ENCODE data around the gene TPP1. TPM values are rescaled to one million over a fixed set of nuclear protein-coding genes. Genes with fewer than 3 reads are reported as not detected.

The TPP1 gene
- total RNA-seq, 1 donor from 2014 or later = 59.7 TPM

DNA sequence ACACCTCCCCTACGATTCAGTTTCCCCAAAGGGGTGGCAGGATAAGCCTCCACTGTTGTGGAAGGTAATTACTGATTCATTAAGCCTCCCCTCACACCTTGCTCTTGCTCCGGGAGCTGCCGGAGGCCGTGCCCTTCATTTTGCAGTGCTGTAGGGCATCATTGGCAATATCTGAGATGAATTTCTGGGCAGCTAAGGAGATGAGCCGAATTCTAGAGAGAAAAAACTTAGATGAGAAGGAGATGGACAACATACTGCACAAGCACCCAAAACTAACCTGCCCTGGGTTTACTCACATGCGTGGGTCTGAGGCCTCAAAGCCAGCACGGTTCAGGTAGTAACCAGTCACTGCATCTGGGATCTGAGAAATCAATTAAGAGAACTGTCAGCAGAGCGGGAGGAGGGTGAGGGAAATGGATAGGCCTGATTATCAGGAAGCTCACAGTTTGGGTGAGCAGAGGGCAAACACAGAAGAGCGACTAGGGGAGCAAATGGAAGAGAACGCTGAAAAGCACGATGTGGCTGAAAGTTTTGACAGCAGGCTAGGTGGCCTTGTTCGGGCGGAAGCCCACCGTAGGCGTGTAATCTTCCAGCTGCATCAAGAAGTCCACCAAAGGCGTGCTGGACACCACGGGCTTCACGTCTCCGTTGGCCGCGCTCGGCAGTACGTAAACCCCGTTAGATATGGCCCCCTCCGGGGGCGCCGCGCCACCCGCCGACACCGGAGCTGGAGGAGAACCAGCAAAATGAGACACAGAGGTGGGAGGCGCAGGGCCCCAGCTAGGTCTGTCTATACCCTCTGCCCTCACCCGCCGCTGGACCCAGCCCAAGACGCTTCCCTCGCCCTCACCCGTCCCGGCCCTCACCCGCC, 7.9 kb downstream of the TPP1 start:
- DNase-seq (ENCODE audit: low spot score) = peak; percentile 29

DNA sequence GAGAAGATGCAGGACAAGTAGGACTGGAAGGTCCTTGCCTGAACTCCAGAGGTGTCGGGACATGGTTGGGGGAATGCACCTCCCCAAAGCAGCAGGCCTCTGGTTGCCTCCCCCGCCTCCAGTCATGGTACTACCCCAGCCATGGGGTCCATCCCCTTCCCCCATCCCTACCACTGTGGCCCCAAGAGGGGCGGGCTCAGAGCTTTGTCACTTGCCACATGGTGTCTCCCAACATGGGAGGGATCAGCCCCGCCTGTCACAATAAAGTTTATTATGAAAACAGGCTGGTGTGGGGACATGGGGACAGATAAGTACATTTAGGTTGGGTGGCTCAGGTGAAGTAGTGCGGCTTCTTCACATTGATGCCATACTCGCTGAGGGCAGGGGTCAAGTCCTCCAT, 8.6 kb downstream of the TPP1 start:
- no peak for DNase-seq (ENCODE audit: low spot score)

DNA sequence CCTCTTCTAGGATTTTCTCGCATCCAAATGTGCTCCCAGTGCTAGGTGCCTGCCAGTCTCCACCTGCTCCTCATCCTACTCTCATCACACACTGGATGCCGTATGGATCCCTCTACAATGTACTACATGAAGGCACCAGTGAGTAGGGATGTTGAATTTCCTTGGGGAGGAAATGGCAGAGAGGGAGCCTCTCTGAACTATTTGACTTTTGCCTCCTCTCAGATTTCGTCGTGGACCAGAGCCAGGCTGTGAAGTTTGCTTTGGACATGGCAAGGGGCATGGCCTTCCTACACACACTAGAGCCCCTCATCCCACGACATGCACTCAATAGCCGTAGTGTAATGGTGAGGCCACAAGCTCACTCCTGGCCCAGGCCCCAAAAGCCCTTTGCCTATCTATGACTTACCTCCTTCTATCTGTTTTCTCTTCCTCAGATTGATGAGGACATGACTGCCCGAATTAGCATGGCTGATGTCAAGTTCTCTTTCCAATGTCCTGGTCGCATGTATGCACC, 9.7 kb downstream of the TPP1 start:
- no peak for DNase-seq (ENCODE audit: low spot score)

DNA sequence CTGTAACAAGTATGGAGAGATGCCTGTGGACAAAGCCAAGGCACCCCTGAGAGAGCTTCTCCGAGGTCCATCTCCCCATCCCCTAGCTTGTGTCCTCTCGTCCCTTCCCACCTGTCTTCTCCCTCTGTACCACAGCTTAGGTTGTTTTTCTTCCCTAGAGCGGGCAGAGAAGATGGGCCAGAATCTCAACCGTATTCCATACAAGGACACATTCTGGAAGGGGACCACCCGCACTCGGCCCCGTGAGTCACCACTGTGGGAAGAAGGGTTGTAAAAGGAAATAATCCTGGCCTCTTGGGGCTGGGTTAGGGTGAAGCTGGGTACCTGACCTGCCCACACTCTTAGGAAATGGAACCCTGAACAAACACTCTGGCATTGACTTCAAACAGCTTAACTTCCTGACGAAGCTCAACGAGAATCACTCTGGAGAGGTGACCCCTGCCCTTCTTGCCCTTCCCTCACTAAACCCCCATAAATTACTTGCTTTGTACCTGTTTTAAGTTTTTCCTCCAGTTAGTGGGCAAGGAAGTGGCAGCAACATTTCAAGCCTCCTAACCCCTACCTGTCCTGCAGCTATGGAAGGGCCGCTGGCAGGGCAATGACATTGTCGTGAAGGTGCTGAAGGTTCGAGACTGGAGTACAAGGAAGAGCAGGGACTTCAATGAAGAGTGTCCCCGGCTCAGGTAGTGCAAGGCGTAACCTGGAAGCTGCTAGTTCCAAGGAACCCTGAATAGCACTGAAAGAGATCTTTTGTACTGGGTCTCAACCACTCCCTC, 10.3 kb downstream of the TPP1 start:
- no peak for DNase-seq (ENCODE audit: low spot score)

DNA sequence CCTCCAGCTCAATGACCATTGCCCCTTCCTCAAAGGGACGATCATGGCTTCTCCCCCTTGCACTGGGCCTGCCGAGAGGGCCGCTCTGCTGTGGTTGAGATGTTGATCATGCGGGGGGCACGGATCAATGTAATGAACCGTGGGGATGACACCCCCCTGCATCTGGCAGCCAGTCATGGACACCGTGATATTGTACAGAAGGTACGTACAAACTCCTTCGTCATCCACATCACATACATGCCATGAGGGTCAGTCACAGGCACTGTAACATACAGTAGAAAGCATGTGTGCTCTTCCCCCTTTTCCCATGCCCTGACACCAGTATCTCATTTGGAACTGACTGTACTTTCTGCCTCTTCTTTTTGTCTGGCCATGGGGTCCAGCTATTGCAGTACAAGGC, 11.2 kb downstream of the TPP1 start:
- no peak for DNase-seq (ENCODE audit: low spot score)

DNA sequence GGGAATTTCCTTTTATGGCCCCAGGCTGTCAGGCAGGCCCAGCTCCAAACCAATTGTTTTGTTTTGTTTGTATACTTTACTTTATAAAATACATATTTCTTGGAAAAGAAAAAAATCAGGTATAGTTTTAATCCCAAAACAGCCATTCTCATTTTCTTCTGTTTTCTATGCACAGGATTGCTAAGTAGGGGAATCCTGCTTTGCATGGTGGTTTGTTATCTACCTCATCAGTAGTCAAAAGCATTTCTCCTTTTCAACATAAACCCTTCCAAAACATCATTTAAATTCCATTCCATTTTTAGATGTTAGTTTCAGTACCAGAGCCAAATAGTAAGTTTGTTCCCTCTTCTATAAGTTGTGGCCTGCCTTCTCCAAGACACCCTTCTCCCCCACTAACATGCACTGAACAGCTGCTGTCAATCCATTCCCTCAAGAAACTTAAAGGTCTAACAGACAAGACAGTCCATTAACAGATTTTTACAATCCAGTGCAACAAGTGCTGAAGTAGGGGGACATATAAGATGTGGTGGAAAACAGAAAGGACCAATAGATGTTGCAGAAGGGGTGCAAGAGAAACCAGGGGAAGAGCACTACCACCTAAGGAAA, 11.9 kb downstream of the TPP1 start:
- no peak for DNase-seq (ENCODE audit: low spot score)

DNA sequence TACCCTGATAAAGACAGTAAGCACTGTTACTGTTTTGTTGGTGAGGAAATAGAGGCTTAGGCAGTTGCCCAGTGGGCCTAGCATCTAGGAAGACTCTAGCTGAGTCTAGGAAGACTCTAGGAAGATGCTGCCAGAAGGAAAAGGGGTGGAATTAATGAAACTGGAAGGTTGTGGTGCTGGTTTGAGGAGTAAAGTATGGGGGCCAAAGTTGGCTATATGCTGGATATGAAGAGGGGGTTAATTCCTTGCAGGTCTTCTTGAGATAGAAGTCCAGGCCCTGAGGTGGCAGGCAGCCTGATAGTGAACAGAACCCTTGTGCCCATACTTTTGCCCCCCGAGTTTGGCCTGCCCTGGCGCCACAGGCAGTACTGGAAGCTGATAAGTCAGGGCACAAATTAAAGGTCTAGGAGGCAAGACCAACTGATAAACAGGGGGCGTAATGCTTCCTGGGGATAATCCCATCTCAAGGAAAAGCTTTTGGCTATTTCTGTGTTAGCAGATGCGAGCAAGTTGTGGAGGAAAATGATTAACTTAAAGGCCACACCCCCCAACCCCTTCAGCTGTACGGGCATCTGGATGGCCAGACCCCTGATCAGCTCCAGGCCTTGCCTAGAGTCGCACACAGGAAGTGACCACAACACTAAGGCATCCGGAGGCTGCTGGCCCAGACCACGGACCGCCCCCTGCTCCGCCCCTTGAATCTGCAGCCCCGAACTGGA, 12.6 kb downstream of the TPP1 start:
- peak; percentile 98 for DNase-seq (ENCODE audit: low spot score)

DNA sequence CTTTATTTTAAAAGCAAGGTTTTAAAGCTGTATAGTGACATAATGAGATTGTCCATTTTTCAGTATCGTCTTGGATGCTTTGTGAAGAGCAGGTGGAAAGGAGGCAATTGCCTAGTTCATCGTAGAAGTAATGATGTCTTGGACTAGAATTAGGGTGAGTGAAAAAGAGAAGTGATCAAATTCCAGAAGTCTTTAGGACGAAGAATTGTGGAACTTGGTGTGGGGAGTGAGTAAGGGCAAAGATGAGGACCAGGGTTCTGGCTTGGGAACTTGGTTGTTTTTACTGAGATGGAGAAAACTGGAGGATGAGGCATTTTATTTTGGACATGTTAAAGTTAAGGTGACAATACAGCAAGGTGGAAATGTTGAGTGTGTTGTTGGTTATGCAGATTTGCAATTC, 14.4 kb downstream of the TPP1 start:
- no peak for DNase-seq (ENCODE audit: low spot score)

DNA sequence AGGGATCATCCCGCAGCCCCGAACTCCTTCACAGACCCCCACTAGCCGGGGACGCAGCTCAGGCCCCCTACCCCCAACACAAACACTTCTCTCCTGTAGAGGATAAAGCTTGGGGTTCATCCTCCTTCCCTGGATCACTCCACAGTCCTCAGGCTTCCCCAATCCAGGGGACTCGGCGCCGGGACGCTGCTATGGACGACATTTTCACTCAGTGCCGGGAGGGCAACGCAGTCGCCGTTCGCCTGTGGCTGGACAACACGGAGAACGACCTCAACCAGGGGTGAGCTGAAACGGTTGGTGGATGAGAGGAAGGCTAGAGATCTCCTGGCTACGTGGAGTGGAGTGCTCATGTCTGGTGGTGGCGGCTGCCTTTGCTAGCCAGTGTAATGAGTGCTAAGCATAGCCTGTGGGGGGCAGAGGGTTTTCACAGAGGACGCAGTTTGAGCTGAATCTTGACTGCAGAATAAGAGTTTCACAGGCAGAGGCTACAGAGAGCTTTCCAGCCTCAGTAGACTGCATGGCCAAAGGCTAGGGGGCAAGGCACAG, 15.1 kb downstream of the TPP1 start:
- DNase-seq (ENCODE audit: low spot score) = peak; percentile 73

DNA sequence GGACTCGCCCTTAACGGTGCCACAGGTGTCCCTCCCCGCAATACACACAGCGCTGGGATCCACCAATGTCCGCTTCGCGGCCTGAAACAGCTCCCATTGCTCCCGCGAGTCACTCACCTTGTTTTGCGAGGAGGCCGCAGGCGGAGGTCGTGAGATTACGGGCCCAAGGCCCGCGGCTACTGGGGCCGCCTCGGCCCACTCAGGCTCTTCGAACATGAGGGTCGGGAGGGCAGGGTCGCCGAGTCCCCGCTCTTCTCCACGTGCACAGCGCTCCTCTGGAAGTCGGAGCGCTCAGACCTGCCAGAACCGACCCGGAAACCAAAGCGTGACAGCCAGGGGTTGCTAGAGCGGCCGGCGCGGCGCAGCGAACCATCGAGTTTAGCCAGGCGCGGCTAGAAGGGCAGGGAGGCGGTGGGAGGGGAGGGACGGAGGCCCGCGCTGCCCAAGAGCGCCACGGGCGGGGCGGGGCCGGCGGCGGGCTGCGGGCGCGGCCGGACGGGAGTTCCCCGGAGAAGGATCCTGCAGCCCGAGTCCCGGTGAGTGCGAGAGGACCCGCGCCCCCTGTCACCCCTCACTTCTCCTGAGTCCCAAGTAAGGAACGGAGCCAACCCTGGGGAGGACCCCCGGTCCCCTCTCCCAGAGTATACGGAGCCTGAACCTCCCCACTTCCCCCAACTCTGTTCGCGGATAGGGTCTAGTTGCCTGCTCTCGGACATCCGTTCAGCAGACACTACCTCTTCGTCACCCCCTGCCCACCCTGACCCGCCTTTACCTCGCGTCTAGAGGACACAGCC, 15.7 kb downstream of the TPP1 start, which contains the start of the genes ILK and RRP8:
TSS of gene ILK (plus strand) at position 488 of the 794 bp plus-strand sequence. CDS start 498 bp downstream, outside the sequence.
TSS of gene RRP8 (minus strand) at position 330 of the 794 bp plus-strand sequence. CDS start at position 216, 114 bp downstream.
- DNase-seq (ENCODE audit: low spot score) = peak; percentile 95

DNA sequence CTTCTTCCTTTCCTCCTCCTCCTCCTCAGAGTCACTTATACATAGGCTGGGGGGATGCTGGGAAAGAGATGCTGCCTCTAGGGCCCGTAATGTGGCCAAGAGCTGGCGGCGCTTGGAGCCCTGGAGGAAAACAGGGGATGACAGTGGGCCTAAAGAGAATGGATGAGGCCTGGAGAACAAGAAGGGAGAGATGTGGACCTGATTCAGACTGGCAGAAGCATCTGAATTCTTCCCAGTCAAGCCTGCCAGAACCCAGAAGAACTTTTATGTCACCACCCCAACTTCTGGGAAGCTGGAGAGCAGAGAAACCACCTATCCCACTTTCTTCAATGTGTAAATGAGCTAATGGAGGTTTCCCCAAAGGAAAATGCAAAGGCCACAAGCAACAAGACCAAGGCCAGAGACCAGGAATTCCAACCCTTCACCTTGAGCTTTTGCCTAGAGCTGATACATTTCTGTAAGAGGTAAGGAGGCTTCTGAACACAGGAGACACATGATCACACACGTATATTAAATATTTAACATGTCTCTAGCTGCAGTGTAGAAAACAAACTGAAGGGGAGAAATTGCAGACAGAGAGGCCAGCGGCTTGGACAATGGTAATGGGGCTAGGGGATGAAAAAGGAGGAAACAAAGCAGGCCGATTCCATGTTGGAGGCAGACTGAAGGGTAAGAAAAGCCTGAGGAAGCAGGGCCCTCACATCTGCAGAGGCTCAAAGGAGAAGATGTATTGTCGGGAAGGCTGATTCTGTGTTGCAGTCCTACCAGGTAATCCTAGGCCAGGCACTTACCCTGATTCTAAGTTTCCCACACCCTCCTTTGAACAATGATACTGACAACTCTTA, 16.9 kb downstream of the TPP1 start:
- no peak for DNase-seq (ENCODE audit: low spot score)

DNA sequence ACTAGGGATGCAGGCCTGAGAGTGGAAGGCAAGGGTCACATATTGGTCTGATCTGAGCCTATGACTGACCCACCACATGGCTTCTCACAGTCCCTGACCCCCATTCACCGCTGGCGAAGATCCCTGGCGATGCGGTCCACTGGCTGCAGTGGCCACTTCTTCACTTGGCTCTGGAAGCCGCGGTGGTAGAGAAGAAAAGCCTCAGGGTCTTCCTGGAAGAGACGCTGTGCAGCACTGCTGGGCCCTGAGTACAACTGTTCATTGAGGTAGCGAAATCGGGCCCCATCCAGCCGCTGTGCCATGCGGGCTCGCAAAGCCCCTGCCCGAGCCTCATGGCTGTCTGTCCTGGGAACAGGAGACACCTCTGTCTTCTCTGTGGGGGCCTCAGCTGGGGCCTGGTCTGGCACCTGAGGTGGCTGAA, 18.2 kb downstream of the TPP1 start:
- no peak for DNase-seq (ENCODE audit: low spot score)

DNA sequence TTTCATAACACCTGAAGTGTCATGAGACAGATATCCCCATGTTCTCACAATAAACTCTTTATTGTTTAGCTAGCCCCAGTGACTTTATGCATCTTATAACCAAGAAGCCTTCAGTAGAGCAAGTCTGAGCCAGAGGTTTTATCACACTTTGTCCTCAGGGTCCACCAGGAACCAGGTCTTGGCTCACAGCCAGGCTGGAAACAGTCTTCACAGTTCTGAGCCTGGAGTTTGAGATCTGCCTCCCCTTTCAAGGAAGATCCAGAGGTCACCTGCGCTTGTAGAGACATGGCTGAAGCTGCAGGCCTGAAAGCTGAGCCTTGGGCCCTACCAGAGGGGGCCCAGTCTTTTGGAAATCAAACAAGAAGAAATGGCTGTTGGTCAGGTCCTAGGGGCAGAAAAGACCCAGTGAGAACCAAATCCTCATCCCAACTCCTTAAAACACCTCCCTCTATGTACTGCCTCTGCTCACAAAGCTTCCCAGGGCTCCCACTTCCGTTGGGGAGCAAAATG, 19.3 kb downstream of the TPP1 start:
- no peak for DNase-seq (ENCODE audit: low spot score)

DNA sequence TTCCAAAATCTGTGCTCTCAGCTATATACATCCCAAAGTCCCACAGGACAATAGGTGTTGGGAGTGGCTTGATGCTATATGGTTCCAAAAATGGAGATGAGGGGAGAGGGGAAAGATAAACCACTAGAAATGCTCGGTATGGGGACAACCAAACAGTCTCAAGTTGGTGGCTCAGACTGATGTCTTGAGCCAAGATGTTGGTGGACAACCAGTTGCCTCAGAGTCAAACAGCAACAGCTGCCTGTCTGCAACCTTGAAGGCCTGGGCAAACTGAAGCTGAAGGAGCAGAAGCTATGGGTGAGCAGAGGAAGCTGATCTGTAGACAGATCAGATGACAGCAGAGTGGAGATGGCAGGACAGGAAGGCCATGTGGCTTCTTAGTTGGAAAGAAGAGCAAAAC, 19.8 kb downstream of the TPP1 start:
- DNase-seq (ENCODE audit: low spot score) = no peak

DNA sequence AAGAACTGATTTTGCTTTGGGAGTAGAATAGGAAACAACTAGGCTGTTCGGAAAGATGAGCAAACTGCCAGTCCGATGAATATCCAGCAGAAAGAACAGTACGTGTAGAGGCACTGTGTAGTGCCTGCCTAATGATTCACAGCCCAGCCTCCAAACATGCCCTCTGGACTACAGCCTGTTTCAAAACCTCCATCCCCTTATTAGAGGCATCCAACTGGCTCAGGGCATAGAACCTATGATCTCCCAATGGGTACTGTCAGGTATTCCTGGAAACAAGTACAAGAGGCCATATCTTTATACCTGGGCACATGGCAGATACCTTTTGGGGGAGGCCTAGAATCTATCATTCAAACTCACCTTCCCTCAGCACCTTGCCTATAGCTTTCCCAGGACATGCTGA, 20.7 kb downstream of the TPP1 start:
- no peak for DNase-seq (ENCODE audit: low spot score)

DNA sequence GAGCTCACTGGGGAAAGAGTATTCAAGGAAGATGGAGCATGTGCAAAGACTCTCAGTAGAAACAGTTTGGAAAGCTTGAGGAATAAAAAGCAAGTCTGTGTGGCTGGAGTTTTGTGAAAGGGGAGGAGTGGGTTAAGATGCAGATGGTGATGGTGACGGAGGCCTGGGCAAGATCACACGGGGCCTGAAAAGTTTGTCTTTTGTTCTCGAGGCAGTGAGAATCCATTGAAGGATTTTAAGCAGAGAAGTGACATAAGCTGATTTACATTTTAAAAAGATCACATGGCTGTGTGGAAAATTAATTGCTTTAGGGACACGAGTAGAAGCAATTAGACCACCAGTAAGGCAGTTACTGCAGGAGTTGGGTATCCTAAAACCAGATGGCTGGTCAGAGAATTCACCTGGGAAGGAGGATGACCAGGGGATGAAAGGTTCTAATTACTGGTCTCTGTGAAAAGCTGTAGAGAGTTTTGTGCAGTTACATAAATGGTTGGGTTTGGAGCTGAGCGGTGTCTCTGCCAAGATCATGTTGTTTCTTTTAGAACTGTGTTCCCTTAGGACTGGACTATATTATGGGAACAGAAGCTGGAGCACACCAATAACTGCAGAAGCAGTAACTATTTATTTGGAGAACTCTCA, 22.9 kb downstream of the TPP1 start:
- no peak for DNase-seq (ENCODE audit: low spot score)

DNA sequence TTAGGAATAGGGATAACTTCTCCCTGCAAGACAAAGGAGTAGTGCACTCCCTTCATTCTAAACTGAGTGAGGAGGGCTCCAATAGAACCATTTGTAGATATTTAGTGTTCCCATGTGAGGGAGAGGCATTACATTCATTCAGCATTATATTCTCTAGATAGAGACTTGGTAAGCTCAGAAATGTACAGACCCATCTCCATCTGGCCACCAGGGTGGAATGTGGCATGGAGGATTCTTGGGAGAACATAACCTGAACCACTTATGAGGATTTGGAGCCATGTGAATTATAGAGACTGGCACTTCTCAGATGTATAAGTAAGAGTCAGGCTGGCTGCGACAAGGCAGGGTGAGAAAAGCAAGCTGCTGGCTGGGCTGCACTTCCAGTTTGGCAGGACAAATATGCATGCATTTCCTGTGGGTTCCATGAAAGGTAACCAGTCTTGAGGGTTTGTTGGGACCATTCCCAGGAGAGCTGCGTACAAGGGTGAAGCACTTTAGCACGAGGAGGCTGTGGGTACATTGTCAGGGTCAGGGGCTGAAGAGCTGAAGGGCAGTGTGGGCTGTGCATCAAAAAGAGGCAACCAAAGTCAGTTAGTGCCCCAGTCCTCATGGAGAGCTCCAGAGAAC, 25.0 kb downstream of the TPP1 start:
- no peak for DNase-seq (ENCODE audit: low spot score)

DNA sequence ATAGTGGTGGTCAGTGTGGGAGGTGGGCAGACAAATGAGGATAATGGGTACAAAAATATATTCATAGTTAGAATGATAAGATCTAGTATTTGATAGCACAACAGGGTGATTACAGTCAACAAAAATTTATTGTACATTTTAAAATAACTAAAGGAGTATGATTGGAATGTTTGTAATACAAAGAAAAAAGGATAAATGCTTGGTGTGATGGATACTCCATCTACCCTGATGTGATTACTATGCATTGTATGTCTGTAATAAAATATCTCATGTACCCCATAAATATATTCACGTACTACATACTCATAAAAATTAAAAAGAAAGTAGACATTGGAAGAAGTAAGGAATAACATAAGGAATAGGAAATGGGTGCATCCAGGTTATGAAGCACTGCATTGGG, 31.2 kb downstream of the TPP1 start:
- DNase-seq (ENCODE audit: low spot score) = no peak

All from umbilical cord (tissue), 2 donors.